GM11168 (cell line): Measurements from ENCODE around the gene CCDC171.

Source experiments
- in situ Hi-C: fragments of 300-500 bp; cut with MboI; formaldehyde crosslinking; loops from one replicate; pipeline ENCODE4 v1.12.0; 2022; ENCODE audit warnings: low sequenced_read_pairs; ENCODE audit not compliant: unreplicated experiment

CCDC171 gene

GRCh38 chr9:15846611-15847010, 293.8 kb downstream of the CCDC171 start:
- in situ Hi-C loops = no loop called here

GRCh38 chr9:15849871-15850270, 297.0 kb downstream of the CCDC171 start:
- in situ Hi-C loops = no loop called here

- in situ Hi-C loops = no loop called here
Measured at GRCh38 chr9:15851766-15852165, 298.9 kb downstream of the CCDC171 start.

GRCh38 chr9:15856591-15856990, 303.7 kb downstream of the CCDC171 start:
- in situ Hi-C loops = no loop called here

- in situ Hi-C loops = no loop called here
Measured at GRCh38 chr9:15867334-15867733, 314.5 kb downstream of the CCDC171 start.

GRCh38 chr9:15867988-15868387, 315.1 kb downstream of the CCDC171 start:
- in situ Hi-C loops = no loop called here

GRCh38 chr9:15873573-15874177, 320.8 kb downstream of the CCDC171 start:
- in situ Hi-C loops = loop anchor here (10.0 kb wide), 1 partner anchor 261 kb away; no protein-coding TSS in a partner anchor

- in situ Hi-C loops = no loop called here
Measured at GRCh38 chr9:15882328-15882727, 329.5 kb downstream of the CCDC171 start.

GRCh38 chr9:15882883-15883282, 330.0 kb downstream of the CCDC171 start:
- in situ Hi-C loops = no loop called here

GRCh38 chr9:15885464-15885863, 332.6 kb downstream of the CCDC171 start:
- in situ Hi-C loops = no loop called here

- in situ Hi-C loops = no loop called here
Measured at GRCh38 chr9:15889555-15889954, 336.7 kb downstream of the CCDC171 start.

- in situ Hi-C loops = no loop called here
Measured at GRCh38 chr9:15901572-15901971, 348.7 kb downstream of the CCDC171 start.

- in situ Hi-C loops = no loop called here
Measured at GRCh38 chr9:15909297-15909696, 356.5 kb downstream of the CCDC171 start.

GRCh38 chr9:15915711-15916110, 362.9 kb downstream of the CCDC171 start:
- in situ Hi-C loops = no loop called here

GRCh38 chr9:15927161-15927560, 374.3 kb downstream of the CCDC171 start:
- in situ Hi-C loops = no loop called here

- in situ Hi-C loops = no loop called here
Measured at GRCh38 chr9:15935661-15936305, 382.9 kb downstream of the CCDC171 start.

- in situ Hi-C loops = no loop called here
Measured at GRCh38 chr9:15936306-15936921, 383.6 kb downstream of the CCDC171 start.

GRCh38 chr9:15942831-15943424, 390.1 kb downstream of the CCDC171 start:
- in situ Hi-C loops = no loop called here

- in situ Hi-C loops = no loop called here
Measured at GRCh38 chr9:15944341-15944740, 391.5 kb downstream of the CCDC171 start.

GRCh38 chr9:15959663-15960062, 406.8 kb downstream of the CCDC171 start:
- in situ Hi-C loops = no loop called here

GRCh38 chr9:15961217-15961616, 408.4 kb downstream of the CCDC171 start:
- in situ Hi-C loops = no loop called here
